ENCODE measurements around the gene CCDC121.

GRCh38 chr2:27584597-27584996 lies 44.2 kb downstream of the CCDC121 start:
- TF ChIP-seq CTCF (conservative IDR thresholded peaks at IDR 0.05; ENCODE audit: low read depth, low read length) (no peak), SMC3 (IDR thresholded peaks at IDR 0.05; ENCODE audit: low read depth, low read length) (no peak), POLR2A (IDR thresholded peaks at IDR 0.05; ENCODE audit: low read depth, low read length) (no peak), BHLHE40 (IDR thresholded peaks at IDR 0.05; ENCODE audit: low read depth, low read length) (no peak), MAZ (IDR thresholded peaks at IDR 0.05; ENCODE audit: borderline replicate concordance, low read depth, low read length) (no peak), RAD21 (IDR thresholded peaks at IDR 0.05; ENCODE audit: low read length) (no peak), RFX5 (IDR thresholded peaks at IDR 0.05; ENCODE audit: low read depth, low read length) (no peak), NFE2L2 (IDR thresholded peaks at IDR 0.05; ENCODE audit: low read depth, low read length) (no peak), RCOR1 (IDR thresholded peaks at IDR 0.05; ENCODE audit: insufficient replicate concordance, low read length) (no peak), ELK1 (IDR thresholded peaks at IDR 0.05; ENCODE audit: borderline replicate concordance, low read depth, low read length) (no peak), MXI1 (IDR thresholded peaks at IDR 0.05; ENCODE audit: borderline replicate concordance, low read depth, low read length) (no peak)
- TF ChIP-seq, protein P1, sequence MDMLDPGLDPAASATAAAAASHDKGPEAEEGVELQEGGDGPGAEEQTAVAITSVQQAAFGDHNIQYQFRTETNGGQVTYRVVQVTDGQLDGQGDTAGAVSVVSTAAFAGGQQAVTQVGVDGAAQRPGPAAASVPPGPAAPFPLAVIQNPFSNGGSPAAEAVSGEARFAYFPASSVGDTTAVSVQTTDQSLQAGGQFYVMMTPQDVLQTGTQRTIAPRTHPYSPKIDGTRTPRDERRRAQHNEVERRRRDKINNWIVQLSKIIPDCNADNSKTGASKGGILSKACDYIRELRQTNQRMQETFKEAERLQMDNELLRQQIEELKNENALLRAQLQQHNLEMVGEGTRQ (IDR thresholded peaks at IDR 0.05; ENCODE audit: low read depth, low read length): no peak
